RPMI8226 (cell line): ENCODE results near the gene MARCHF2.

Experiments
- DNase-seq: peaks from one replicate; pipeline ENCODE4 v3.0.0-alpha.2; 2015

MARCHF2 gene

GRCh38 chr19:8481616-8482015, 68.5 kb downstream of the MARCHF2 start:
- no peak for DNase-seq

GRCh38 chr19:8482696-8483095, 69.6 kb downstream of the MARCHF2 start:
- DNase-seq = no peak

- no peak for DNase-seq
Observed at GRCh38 chr19:8483165-8483564, 70.1 kb downstream of the MARCHF2 start.

- DNase-seq = no peak
Observed at GRCh38 chr19:8484331-8484894, 71.3 kb downstream of the MARCHF2 start.

- DNase-seq = no peak
Observed at GRCh38 chr19:8485561-8486371, 72.7 kb downstream of the MARCHF2 start.

GRCh38 chr19:8486661-8487136, 73.6 kb downstream of the MARCHF2 start:
- DNase-seq = no peak

GRCh38 chr19:8487137-8487851, 74.2 kb downstream of the MARCHF2 start:
- DNase-seq = no peak

- DNase-seq = no peak
Observed at GRCh38 chr19:8488365-8488764, 75.3 kb downstream of the MARCHF2 start.
